ENCODE data around the gene UTP4. TPM values are rescaled to one million over a fixed set of nuclear protein-coding genes. Genes with fewer than 3 reads are reported as not detected.

Gene UTP4
- total RNA-seq, 2 donors from 2014 or later, result 11.4 to 29.6 TPM

DNA sequence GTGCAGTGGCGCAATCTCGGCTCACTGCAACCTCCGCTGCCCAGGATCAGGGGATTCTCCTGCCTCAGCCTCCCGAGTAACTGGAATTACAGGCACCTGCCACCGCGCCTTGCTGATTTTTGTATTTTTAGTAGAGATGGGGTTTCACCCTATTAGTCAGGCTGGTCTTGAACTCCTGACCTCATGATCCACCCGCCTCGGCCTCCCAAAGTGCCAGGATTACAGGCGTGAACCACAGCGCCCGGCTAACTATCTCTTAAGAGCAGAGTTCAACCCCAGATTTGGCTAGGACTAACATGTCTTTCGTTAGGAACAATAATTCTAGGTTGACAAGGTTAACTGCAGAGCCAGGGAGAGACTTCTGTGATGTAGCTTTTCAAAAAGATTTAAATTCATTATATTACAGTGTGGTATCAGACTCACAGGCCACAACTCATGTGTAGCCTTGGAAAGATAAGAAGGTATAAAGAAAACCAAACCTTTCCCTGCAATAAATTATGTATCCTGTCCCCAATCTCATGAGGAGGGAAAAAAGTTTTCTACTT, 4.4 kb upstream of the UTP4 start:
- TF ChIP-seq, protein P1, sequence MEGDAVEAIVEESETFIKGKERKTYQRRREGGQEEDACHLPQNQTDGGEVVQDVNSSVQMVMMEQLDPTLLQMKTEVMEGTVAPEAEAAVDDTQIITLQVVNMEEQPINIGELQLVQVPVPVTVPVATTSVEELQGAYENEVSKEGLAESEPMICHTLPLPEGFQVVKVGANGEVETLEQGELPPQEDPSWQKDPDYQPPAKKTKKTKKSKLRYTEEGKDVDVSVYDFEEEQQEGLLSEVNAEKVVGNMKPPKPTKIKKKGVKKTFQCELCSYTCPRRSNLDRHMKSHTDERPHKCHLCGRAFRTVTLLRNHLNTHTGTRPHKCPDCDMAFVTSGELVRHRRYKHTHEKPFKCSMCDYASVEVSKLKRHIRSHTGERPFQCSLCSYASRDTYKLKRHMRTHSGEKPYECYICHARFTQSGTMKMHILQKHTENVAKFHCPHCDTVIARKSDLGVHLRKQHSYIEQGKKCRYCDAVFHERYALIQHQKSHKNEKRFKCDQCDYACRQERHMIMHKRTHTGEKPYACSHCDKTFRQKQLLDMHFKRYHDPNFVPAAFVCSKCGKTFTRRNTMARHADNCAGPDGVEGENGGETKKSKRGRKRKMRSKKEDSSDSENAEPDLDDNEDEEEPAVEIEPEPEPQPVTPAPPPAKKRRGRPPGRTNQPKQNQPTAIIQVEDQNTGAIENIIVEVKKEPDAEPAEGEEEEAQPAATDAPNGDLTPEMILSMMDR (IDR thresholded peaks at IDR 0.05), result no peak
- Histone ChIP-seq H3K4me1 (peaks cover 0 to 28% of the 10 kb centered on the region in 2 donors), H3K36me3 (peaks cover 5% of the 10 kb centered on the region), H3K27ac (no peak overlapping the region), H3K4me3 (no peak overlapping the region), H3K27me3 (no peaks in the 10 kb centered on the region), H3K9me3 (no peaks in the 10 kb centered on the region)
- DNase-seq (ENCODE audit: low spot score), result no peak

DNA sequence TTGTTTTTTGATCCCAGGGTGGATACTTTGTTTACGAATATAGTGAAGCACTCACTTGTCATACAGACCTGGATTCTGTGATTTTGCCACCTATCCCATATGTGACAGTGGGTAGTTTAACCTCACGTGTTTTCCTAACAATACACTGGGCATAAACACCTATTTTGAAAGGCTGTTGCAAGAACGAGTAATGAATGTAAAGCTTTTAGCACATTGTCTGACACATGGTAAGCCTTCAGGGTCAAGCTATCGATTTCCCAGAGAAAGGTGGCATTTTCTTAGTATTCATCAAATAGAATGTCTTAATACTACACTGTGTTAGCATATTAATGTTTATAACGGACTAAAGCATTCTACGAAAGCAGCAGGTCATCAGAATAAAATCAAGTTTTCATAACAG, 2.0 kb upstream of the UTP4 start:
- TF ChIP-seq, protein P1 (IDR thresholded peaks at IDR 0.05), result no peak
- H3K4me3 ChIP-seq, result no peak overlapping the region
- H3K27me3 ChIP-seq, result no peaks in the 10 kb centered on the region
- DNase-seq (ENCODE audit: low spot score), result no peak
- no peaks in the 10 kb centered on the region for H3K9me3 ChIP-seq
- H3K36me3 ChIP-seq, result peaks cover 5% of the 10 kb centered on the region
- H3K4me1 ChIP-seq, result peaks cover 0 to 37% of the 10 kb centered on the region in 2 donors
- H3K27ac ChIP-seq, result no peak overlapping the region

DNA sequence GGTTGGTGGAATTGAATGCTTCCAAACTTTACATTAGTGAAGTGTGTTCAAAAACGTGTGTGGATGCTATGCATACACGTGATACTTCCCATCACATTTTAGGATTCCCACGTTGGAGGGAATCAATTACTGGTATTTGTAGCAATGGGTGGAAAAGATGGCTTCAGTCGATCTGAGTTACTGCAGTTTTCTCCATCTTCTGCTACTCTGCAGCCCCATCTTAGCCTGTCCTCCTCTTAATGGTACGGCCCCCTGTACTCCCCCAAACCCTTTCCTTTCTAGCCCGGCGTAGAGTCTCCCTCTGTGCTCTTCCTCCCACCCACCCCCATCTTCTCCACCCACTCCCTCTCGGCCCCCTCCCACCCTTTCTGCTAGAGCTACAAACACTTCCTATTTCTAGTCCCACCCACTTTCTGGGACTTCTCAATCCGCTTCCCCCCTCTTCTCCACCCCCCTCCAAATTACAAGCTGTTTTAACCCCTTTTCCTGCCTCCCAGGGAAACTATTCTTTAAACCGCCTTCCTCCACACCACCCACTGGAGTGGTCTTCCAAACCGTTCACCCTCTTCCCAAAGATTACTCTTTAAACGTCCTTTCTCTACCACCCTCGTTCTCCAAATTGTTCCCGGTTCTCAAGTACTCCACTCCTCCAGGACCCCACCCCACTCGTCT, 1.1 kb upstream of the UTP4 start:
- no peak for DNase-seq (ENCODE audit: low spot score)
- TF ChIP-seq, protein P1 (IDR thresholded peaks at IDR 0.05), result no peak
- Histone ChIP-seq H3K36me3 (peaks cover 5% of the 10 kb centered on the region), H3K4me3 (peak overlapping the region; percentile 66 to 95), H3K4me1 (peaks cover 0 to 36% of the 10 kb centered on the region in 2 donors), H3K9me3 (no peaks in the 10 kb centered on the region), H3K27ac (peak overlapping the region; percentile 83 to 92), H3K27me3 (no peaks in the 10 kb centered on the region)

DNA sequence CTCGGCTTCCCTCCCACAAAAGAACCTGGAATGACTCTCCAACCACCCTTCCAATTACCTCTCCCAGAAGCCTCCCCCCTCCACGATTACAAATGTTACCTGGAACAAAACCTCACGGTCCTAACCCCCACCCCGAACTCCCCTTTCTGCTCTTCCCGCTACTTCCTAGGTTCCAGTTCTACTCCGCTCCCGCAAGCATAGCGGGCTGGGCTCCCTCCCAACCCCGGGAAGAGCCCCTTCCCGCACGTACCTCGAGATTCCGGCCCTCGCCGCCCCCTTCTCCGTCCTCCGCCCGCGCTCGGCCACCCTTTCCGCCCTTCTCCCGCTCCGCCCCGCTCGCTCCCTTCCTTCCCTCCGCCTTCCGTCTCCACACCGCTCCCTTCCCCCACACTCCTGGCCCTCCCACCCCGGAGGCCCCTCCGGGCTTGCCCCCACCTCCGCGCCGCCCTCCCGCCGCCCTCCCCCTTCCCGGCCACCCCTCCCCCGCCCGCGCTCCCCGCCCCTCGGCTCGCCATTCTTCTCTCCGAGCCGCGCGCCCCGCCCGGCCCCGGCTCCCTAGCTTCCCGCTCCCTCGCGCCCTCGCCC, 518 bp upstream of the UTP4 start:
- Histone ChIP-seq H3K9me3 (no peaks in the 10 kb centered on the region), H3K4me3 (peak overlapping the region; percentile 66 to 95), H3K4me1 (peaks cover 0 to 30% of the 10 kb centered on the region in 2 donors), H3K36me3 (peaks cover 5% of the 10 kb centered on the region), H3K27me3 (no peaks in the 10 kb centered on the region), H3K27ac (peak overlapping the region; percentile 83 to 92)
- TF ChIP-seq, protein P1 (IDR thresholded peaks at IDR 0.05), result no peak
- DNase-seq (ENCODE audit: low spot score), result no peak

DNA sequence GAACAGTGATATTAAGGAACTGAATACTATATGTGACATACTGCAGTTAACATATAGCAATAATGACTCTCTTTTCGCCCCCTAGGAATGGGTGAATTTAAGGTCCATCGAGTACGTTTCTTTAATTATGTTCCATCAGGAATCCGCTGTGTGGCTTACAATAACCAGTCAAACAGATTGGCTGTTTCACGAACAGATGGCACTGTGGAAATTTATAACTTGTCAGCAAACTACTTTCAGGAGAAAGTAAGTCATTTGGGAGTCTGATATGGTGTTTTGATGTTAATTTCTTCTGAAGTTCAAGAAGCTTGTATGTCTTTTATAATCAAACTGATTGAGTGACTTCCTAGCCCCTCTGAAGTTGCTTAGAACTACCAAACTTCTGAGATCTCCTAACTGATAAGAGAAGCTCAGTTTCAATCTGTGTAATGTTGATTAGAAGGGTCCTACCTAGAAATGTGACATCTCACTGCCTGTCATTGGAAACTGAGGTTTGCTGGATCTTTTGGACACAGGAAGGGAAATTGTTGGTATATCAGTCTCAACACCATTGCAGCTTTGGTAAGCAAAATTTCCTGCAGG, 1.0 kb downstream of the UTP4 start:
- TF ChIP-seq, protein P1 (IDR thresholded peaks at IDR 0.05), result no peak
- H3K27ac ChIP-seq, result no peak overlapping the region

More for the DNA sequence above, 1.0 kb downstream of the UTP4 start:
- no peak for DNase-seq (ENCODE audit: low spot score)
- Histone ChIP-seq H3K9me3 (no peaks in the 10 kb centered on the region), H3K27me3 (no peaks in the 10 kb centered on the region), H3K4me3 (peak overlapping the region; percentile 66 to 95), H3K36me3 (peaks cover 7% of the 10 kb centered on the region), H3K4me1 (peaks cover 0 to 28% of the 10 kb centered on the region in 2 donors)
